ENCODE data around the gene GPR160.

- TF ChIP-seq, protein P1, sequence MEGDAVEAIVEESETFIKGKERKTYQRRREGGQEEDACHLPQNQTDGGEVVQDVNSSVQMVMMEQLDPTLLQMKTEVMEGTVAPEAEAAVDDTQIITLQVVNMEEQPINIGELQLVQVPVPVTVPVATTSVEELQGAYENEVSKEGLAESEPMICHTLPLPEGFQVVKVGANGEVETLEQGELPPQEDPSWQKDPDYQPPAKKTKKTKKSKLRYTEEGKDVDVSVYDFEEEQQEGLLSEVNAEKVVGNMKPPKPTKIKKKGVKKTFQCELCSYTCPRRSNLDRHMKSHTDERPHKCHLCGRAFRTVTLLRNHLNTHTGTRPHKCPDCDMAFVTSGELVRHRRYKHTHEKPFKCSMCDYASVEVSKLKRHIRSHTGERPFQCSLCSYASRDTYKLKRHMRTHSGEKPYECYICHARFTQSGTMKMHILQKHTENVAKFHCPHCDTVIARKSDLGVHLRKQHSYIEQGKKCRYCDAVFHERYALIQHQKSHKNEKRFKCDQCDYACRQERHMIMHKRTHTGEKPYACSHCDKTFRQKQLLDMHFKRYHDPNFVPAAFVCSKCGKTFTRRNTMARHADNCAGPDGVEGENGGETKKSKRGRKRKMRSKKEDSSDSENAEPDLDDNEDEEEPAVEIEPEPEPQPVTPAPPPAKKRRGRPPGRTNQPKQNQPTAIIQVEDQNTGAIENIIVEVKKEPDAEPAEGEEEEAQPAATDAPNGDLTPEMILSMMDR (IDR thresholded peaks at IDR 0.05), result no peak
- TF ChIP-seq POLR2A (IDR thresholded peaks at IDR 0.05) (no peak), EP300 (IDR thresholded peaks at IDR 0.05) (no peak)
Measured at GRCh38 chr3:170078620-170079281, 41.0 kb downstream of the GPR160 start.
